HFFc6 (cell line): ENCODE measurements around the gene IGF1R. TPM values are rescaled to one million over a fixed set of nuclear protein-coding genes. Genes with fewer than 3 reads are reported as not detected.

ENCODE experiments used
- DNase-seq: peaks from one replicate; pipeline ENCODE4 v3.0.0-alpha.2; 2018
- H3K27ac Mint-ChIP-seq: 2 replicates; pipeline ENCODE4 v1.8.0; 2020; ENCODE audit warnings: mild to moderate bottlenecking, mixed read lengths
- H3K27me3 Mint-ChIP-seq: 2 replicates; pipeline ENCODE4 v1.8.0; 2021; ENCODE audit warnings: mild to moderate bottlenecking, moderate library complexity, mixed read lengths; ENCODE audit not compliant: insufficient read depth
- H3K36me3 Mint-ChIP-seq: 2 replicates; pipeline ENCODE4 v1.8.0; 2021; ENCODE audit warnings: low read depth, mixed read lengths
- H3K4me1 Mint-ChIP-seq: 2 replicates; pipeline ENCODE4 v1.8.0; 2020; ENCODE audit warnings: low read depth, mixed read lengths
- H3K4me3 Mint-ChIP-seq: 2 replicates; pipeline ENCODE4 v1.8.0; 2020; ENCODE audit warnings: mild to moderate bottlenecking, moderate library complexity, mixed read lengths
- H3K9me3 Mint-ChIP-seq: 2 replicates; pipeline ENCODE4 v1.8.0; 2020; ENCODE audit warnings: mild to moderate bottlenecking, mixed read lengths
- CTCF ChIP-seq: fragments of 200-600 bp; sonication (generic); IDR thresholded peaks from 2 replicates; pipeline ENCODE4 v1.5.0; 2021; ENCODE audit warnings: antibody characterized with exemption, mild to moderate bottlenecking
- total RNA-seq, 6 experiments: library from RNA; stranded (reverse); fragmentation: NEBNext Ultra II Directional; extraction: Animal tissue kit (Norgen Biotek cat#: 25700); gene quantifications; 2 replicates in 1 of 6; 3 replicates in 5 of 6; pipeline ENCODE4 v1.2.3, GENCODE V29; 2021

The IGF1R gene
- total RNA-seq, 6 experiments from 2014 or later = 46.7 to 61.9 (median 50.1) TPM

- TF ChIP-seq CTCF = no peak
- H3K9me3 Mint-ChIP-seq = no peaks in the 10 kb centered on the region
- no peak overlapping the region for H3K4me3 Mint-ChIP-seq
- peaks cover 41% of the 10 kb centered on the region for H3K4me1 Mint-ChIP-seq
- H3K27ac Mint-ChIP-seq = peak overlapping the region; percentile 13; the same call in 1 of the 2 replicates
- peaks cover 1% of the 10 kb centered on the region; the same call in 1 of the 2 replicates for H3K27me3 Mint-ChIP-seq
- DNase-seq = no peak
- H3K36me3 Mint-ChIP-seq = peaks cover 57% of the 10 kb centered on the region
These were observed 269.1 kb downstream of the IGF1R start for GRCh38 chr15:98917417-98917816.

- Mint-ChIP-seq H3K4me3 (no peak overlapping the region), H3K27ac (peak overlapping the region; percentile 52; the same call in 1 of the 2 replicates), H3K27me3 (no peaks in the 10 kb centered on the region; the same call in 1 of the 2 replicates), H3K36me3 (peaks cover 51% of the 10 kb centered on the region), H3K4me1 (peaks cover 19% of the 10 kb centered on the region), H3K9me3 (no peaks in the 10 kb centered on the region)
- DNase-seq = no peak
- TF ChIP-seq CTCF = no peak
These were observed 271.9 kb downstream of the IGF1R start for GRCh38 chr15:98920091-98920880.

GRCh38 chr15:98923171-98923570 is 274.8 kb downstream of the IGF1R start:
- no peak for TF ChIP-seq CTCF
- H3K27ac Mint-ChIP-seq = no peak overlapping the region
- H3K4me1 Mint-ChIP-seq = peaks cover 24% of the 10 kb centered on the region
- DNase-seq = no peak
- H3K36me3 Mint-ChIP-seq = peaks cover 52% of the 10 kb centered on the region
- H3K27me3 Mint-ChIP-seq = no peaks in the 10 kb centered on the region; the same call in 1 of the 2 replicates
- no peaks in the 10 kb centered on the region for H3K9me3 Mint-ChIP-seq
- H3K4me3 Mint-ChIP-seq = no peak overlapping the region

- Mint-ChIP-seq H3K36me3 (peaks cover 56% of the 10 kb centered on the region), H3K4me1 (peaks cover 24% of the 10 kb centered on the region), H3K27ac (no peak overlapping the region), H3K9me3 (no peaks in the 10 kb centered on the region), H3K27me3 (no peaks in the 10 kb centered on the region; the same call in 1 of the 2 replicates), H3K4me3 (no peak overlapping the region)
- TF ChIP-seq CTCF = no peak
- no peak for DNase-seq
These were observed 275.2 kb downstream of the IGF1R start for GRCh38 chr15:98923579-98923978.

GRCh38 chr15:98924401-98925049 is 276.2 kb downstream of the IGF1R start:
- no peak overlapping the region for H3K27ac Mint-ChIP-seq
- H3K36me3 Mint-ChIP-seq = peaks cover 55% of the 10 kb centered on the region

More at GRCh38 chr15:98924401-98925049, 276.2 kb downstream of the IGF1R start:
- DNase-seq = no peak
- no peaks in the 10 kb centered on the region; the same call in 1 of the 2 replicates for H3K27me3 Mint-ChIP-seq
- H3K9me3 Mint-ChIP-seq = no peaks in the 10 kb centered on the region
- H3K4me1 Mint-ChIP-seq = peaks cover 24% of the 10 kb centered on the region
- no peak for TF ChIP-seq CTCF
- no peak overlapping the region for H3K4me3 Mint-ChIP-seq
